ENCODE results near the gene C15orf40.

The C15orf40 gene

DNA sequence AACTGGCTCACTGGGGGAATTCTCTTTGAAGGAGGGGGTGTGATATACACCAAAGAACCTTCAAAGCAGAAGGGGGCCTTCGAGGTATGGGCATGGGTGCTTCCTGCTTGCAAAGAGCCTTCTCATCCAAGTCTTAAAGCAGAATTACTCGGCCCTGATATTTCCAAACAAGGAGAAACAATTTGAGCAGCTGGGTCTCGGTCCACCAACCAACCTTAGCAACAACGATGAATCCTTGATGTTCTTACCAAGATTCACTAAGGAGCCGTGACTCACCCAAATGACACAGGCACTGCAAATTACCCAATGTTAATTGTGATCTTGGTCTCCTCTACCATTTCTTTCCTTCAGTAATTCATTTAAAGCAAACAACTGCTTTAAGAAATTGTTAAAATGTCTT, 66.6 kb downstream of the C15orf40 start:
- DNase-seq, result no peak
- H4K8ac ChIP-seq (ENCODE audit: low read length), result no peak overlapping the region
- H3K18ac ChIP-seq (ENCODE audit: low read depth in 1 of 2, low read length in 2 of 2), result no peak overlapping the region
- H3K36me3 ChIP-seq (ENCODE audit: control insufficient read depth in 1 of 2, insufficient read depth in 2 of 2, low read depth in 1 of 2, low read length in 2 of 2), result no peaks in the 10 kb centered on the region
- no peak overlapping the region for H3K4me2 ChIP-seq (ENCODE audit: low read length, poor library complexity, severe bottlenecking)
- peaks cover 15 to 28% of the 10 kb centered on the region in 2 experiments for H3K27me3 ChIP-seq (ENCODE audit: control insufficient read depth in 1 of 2, insufficient read depth in 1 of 2, low read length in 2 of 2)
- H3K27ac ChIP-seq (ENCODE audit: low read length, poor library complexity, severe bottlenecking), result peak overlapping the region; percentile 10
- H2AFZ ChIP-seq (ENCODE audit: low read depth, low read length), result no peak overlapping the region
- H3K4me1 ChIP-seq (ENCODE audit: control insufficient read depth, insufficient read depth, low read depth, low read length), result no peaks in the 10 kb centered on the region
- 72% methylated on average over 5 of the region's 5 CpGs for WGBS
- H3K9ac ChIP-seq (ENCODE audit: low read length), result no peak overlapping the region
- H3K9me3 ChIP-seq (ENCODE audit: control insufficient read depth, low read length), result no peaks in the 10 kb centered on the region
- H3K79me1 ChIP-seq (replicated peaks; ENCODE audit: low read length, poor library complexity, severe bottlenecking), result no peaks in the 10 kb centered on the region
- H2BK15ac ChIP-seq (ENCODE audit: low read depth, poor library complexity, severe bottlenecking), result no peak overlapping the region
- no peak overlapping the region for H3K4me3 ChIP-seq (ENCODE audit: insufficient read depth in 1 of 2, low read depth in 1 of 2, low read length in 2 of 2)
- H2BK120ac ChIP-seq (ENCODE audit: low read depth, low read length), result no peak overlapping the region
- no peak overlapping the region for H3K14ac ChIP-seq (ENCODE audit: low read length in 2 of 2)
- no peak overlapping the region for H3K23ac ChIP-seq (ENCODE audit: low read length in 2 of 2)
- H4K91ac ChIP-seq (ENCODE audit: low read length), result no peak overlapping the region
- H2AK5ac ChIP-seq (ENCODE audit: low read length, severe bottlenecking), result no peak overlapping the region
- no peak overlapping the region for H3K4ac ChIP-seq (ENCODE audit: low read depth in 1 of 2, low read length in 2 of 2)
- no peak overlapping the region for H2BK5ac ChIP-seq (ENCODE audit: low read depth, low read length, poor library complexity, severe bottlenecking)
- H2BK12ac ChIP-seq (ENCODE audit: low read length in 2 of 2), result no peak overlapping the region

DNA sequence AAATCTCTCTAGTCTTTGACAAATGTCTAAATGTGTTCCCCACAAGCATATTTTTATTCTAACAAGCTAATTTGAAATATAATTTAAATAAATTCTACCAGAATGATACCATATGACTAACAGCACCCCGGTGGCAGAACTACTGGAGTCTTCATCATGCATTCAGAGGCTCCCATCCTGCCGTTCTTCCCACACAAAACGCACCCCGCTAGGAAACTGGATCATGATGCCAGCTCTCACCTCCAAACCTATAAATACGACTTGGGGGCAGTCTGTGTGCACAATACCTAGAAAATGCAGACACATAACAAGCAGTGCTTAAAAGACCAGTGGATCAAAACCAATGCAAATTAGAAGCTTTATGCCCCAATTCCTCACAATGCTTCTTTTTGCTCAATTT, 67.4 kb downstream of the C15orf40 start:
- Histone ChIP-seq H3K9me3 (ENCODE audit: control insufficient read depth, low read length) (no peaks in the 10 kb centered on the region), H3K27ac (ENCODE audit: low read length, poor library complexity, severe bottlenecking) (no peak overlapping the region), H3K4me2 (ENCODE audit: low read length, poor library complexity, severe bottlenecking) (no peak overlapping the region), H3K79me1 (replicated peaks; ENCODE audit: low read length, poor library complexity, severe bottlenecking) (no peaks in the 10 kb centered on the region), H3K18ac (ENCODE audit: low read depth in 1 of 2, low read length in 2 of 2) (no peak overlapping the region), H2BK15ac (ENCODE audit: low read depth, poor library complexity, severe bottlenecking) (no peak overlapping the region), H4K91ac (ENCODE audit: low read length) (no peak overlapping the region), H3K4ac (ENCODE audit: low read depth in 1 of 2, low read length in 2 of 2) (no peak overlapping the region), H2BK5ac (ENCODE audit: low read depth, low read length, poor library complexity, severe bottlenecking) (no peak overlapping the region), H3K4me1 (ENCODE audit: control insufficient read depth, insufficient read depth, low read depth, low read length) (no peaks in the 10 kb centered on the region), H3K14ac (ENCODE audit: low read length in 2 of 2) (no peak overlapping the region), H2BK120ac (ENCODE audit: low read depth, low read length) (no peak overlapping the region), H3K9ac (ENCODE audit: low read length) (no peak overlapping the region), H2AFZ (ENCODE audit: low read depth, low read length) (no peak overlapping the region), H3K23ac (ENCODE audit: low read length in 2 of 2) (no peak overlapping the region), H4K8ac (ENCODE audit: low read length) (no peak overlapping the region), H3K4me3 (ENCODE audit: insufficient read depth in 1 of 2, low read depth in 1 of 2, low read length in 2 of 2) (no peak overlapping the region), H2AK5ac (ENCODE audit: low read length, severe bottlenecking) (no peak overlapping the region), H3K27me3 (ENCODE audit: control insufficient read depth in 1 of 2, insufficient read depth in 1 of 2, low read length in 2 of 2) (peaks cover 7 to 20% of the 10 kb centered on the region in 2 experiments), H3K36me3 (ENCODE audit: control insufficient read depth in 1 of 2, insufficient read depth in 2 of 2, low read depth in 1 of 2, low read length in 2 of 2) (no peaks in the 10 kb centered on the region), H2BK12ac (ENCODE audit: low read length in 2 of 2) (no peak overlapping the region)
- no peak for DNase-seq
- WGBS, result 83% methylated on average over 5 of the region's 5 CpGs

DNA sequence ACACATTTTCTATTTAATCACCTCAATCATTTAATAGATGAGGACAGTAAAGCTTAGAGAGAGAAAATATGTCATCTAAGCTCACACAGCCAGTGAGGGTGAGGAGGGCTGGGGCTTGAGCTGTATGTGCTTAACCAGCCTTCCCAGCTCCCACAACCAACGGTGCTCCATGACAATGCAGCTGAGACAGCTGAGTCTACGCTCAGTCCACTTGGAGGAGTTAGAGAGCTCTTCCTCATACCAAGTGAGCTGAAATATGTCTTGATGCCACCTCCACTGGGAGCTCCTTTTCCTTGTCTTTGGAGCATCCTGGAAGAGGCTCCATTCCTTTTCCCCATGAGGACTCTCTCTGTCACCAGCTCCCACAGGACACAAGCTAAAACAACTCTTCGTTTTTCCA, 68.3 kb downstream of the C15orf40 start:
- WGBS, result 62% methylated on average over 3 of the region's 3 CpGs
- no peak overlapping the region for H2AFZ ChIP-seq (ENCODE audit: low read depth, low read length)
- no peaks in the 10 kb centered on the region for H3K79me1 ChIP-seq (replicated peaks; ENCODE audit: low read length, poor library complexity, severe bottlenecking)
- no peak overlapping the region for H3K4me3 ChIP-seq (ENCODE audit: insufficient read depth in 1 of 2, low read depth in 1 of 2, low read length in 2 of 2)
- H3K27ac ChIP-seq (ENCODE audit: low read length, poor library complexity, severe bottlenecking), result no peak overlapping the region
- H4K8ac ChIP-seq (ENCODE audit: low read length), result no peak overlapping the region
- H2BK120ac ChIP-seq (ENCODE audit: low read depth, low read length), result no peak overlapping the region
- no peak overlapping the region for H3K14ac ChIP-seq (ENCODE audit: low read length in 2 of 2)
- no peaks in the 10 kb centered on the region for H3K9me3 ChIP-seq (ENCODE audit: control insufficient read depth, low read length)
- peaks cover 5 to 19% of the 10 kb centered on the region in 2 experiments for H3K27me3 ChIP-seq (ENCODE audit: control insufficient read depth in 1 of 2, insufficient read depth in 1 of 2, low read length in 2 of 2)
- no peak overlapping the region for H4K91ac ChIP-seq (ENCODE audit: low read length)
- no peak overlapping the region for H3K23ac ChIP-seq (ENCODE audit: low read length in 2 of 2)
- H3K4me1 ChIP-seq (ENCODE audit: control insufficient read depth, insufficient read depth, low read depth, low read length), result no peaks in the 10 kb centered on the region
- no peak overlapping the region for H3K4me2 ChIP-seq (ENCODE audit: low read length, poor library complexity, severe bottlenecking)
- no peaks in the 10 kb centered on the region for H3K36me3 ChIP-seq (ENCODE audit: control insufficient read depth in 1 of 2, insufficient read depth in 2 of 2, low read depth in 1 of 2, low read length in 2 of 2)
- H3K18ac ChIP-seq (ENCODE audit: low read depth in 1 of 2, low read length in 2 of 2), result no peak overlapping the region
- no peak overlapping the region for H3K4ac ChIP-seq (ENCODE audit: low read depth in 1 of 2, low read length in 2 of 2)
- DNase-seq, result no peak
- no peak overlapping the region for H3K9ac ChIP-seq (ENCODE audit: low read length)
- no peak overlapping the region for H2AK5ac ChIP-seq (ENCODE audit: low read length, severe bottlenecking)
- H2BK15ac ChIP-seq (ENCODE audit: low read depth, poor library complexity, severe bottlenecking), result no peak overlapping the region
- H2BK12ac ChIP-seq (ENCODE audit: low read length in 2 of 2), result no peak overlapping the region
- no peak overlapping the region for H2BK5ac ChIP-seq (ENCODE audit: low read depth, low read length, poor library complexity, severe bottlenecking)

DNA sequence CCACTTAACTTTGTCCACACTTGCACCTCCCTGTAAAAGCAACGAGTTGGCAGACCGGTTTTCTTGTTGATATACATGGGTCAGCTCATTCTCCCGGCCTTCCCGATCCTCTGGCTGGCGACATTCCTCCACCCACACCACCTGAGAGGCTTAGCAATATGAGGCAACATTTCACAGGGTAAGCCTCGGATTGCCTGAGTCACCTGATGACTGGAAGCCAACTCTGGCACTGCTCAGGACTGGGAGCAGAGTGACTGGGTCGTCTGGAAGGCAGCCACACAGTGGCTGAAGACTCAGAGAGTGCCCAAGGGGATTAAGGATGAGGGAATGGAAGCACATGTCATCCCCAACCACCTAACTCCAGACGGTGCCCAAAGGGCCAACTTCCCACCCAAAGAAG, 68.7 kb downstream of the C15orf40 start:
- no peak overlapping the region for H4K91ac ChIP-seq (ENCODE audit: low read length)
- no peak overlapping the region for H3K14ac ChIP-seq (ENCODE audit: low read length in 2 of 2)
- no peak overlapping the region for H3K4ac ChIP-seq (ENCODE audit: low read depth in 1 of 2, low read length in 2 of 2)
- H3K9me3 ChIP-seq (ENCODE audit: control insufficient read depth, low read length), result no peaks in the 10 kb centered on the region
- H3K23ac ChIP-seq (ENCODE audit: low read length in 2 of 2), result no peak overlapping the region
- H4K8ac ChIP-seq (ENCODE audit: low read length), result no peak overlapping the region
- H2AK5ac ChIP-seq (ENCODE audit: low read length, severe bottlenecking), result no peak overlapping the region
- no peaks in the 10 kb centered on the region for H3K79me1 ChIP-seq (replicated peaks; ENCODE audit: low read length, poor library complexity, severe bottlenecking)
- no peak overlapping the region for H3K9ac ChIP-seq (ENCODE audit: low read length)
- H2AFZ ChIP-seq (ENCODE audit: low read depth, low read length), result no peak overlapping the region
- no peak overlapping the region for H3K4me3 ChIP-seq (ENCODE audit: insufficient read depth in 1 of 2, low read depth in 1 of 2, low read length in 2 of 2)
- no peak overlapping the region for H2BK120ac ChIP-seq (ENCODE audit: low read depth, low read length)
- H2BK5ac ChIP-seq (ENCODE audit: low read depth, low read length, poor library complexity, severe bottlenecking), result no peak overlapping the region
- no peaks in the 10 kb centered on the region for H3K4me1 ChIP-seq (ENCODE audit: control insufficient read depth, insufficient read depth, low read depth, low read length)
- H3K36me3 ChIP-seq (ENCODE audit: control insufficient read depth in 1 of 2, insufficient read depth in 2 of 2, low read depth in 1 of 2, low read length in 2 of 2), result no peaks in the 10 kb centered on the region
- no peak overlapping the region for H2BK15ac ChIP-seq (ENCODE audit: low read depth, poor library complexity, severe bottlenecking)
- H3K4me2 ChIP-seq (ENCODE audit: low read length, poor library complexity, severe bottlenecking), result no peak overlapping the region
- peaks cover 7 to 19% of the 10 kb centered on the region in 2 experiments for H3K27me3 ChIP-seq (ENCODE audit: control insufficient read depth in 1 of 2, insufficient read depth in 1 of 2, low read length in 2 of 2)
- H3K18ac ChIP-seq (ENCODE audit: low read depth in 1 of 2, low read length in 2 of 2), result no peak overlapping the region
- 81% methylated on average over 7 of the region's 8 CpGs for WGBS
- DNase-seq, result no peak
- H2BK12ac ChIP-seq (ENCODE audit: low read length in 2 of 2), result no peak overlapping the region
- no peak overlapping the region for H3K27ac ChIP-seq (ENCODE audit: low read length, poor library complexity, severe bottlenecking)
